ENCODE measurements around the gene PDE6D. TPM values are rescaled to one million over a fixed set of nuclear protein-coding genes. Genes with fewer than 3 reads are reported as not detected.

PDE6D gene
- total and polyA plus RNA-seq, 2 of the 13 experiments (the other 11 are each of a cell fraction or from before 2014, with no cell fraction given): 14.1 to 23.2 TPM

- TF ChIP-seq HNRNPK (IDR thresholded peaks at IDR 0.05; ENCODE audit: low read depth, low read length, poor library complexity, severe bottlenecking) (no peak), NCOA5 (CRISPR knock-in tag; IDR thresholded peaks at IDR 0.05) (no peak), ATF7-NPFF (CRISPR knock-in tag; IDR thresholded peaks at IDR 0.05; ENCODE audit: low read depth) (peak; percentile 92), NR1H2 (CRISPR knock-in tag; IDR thresholded peaks at IDR 0.05; ENCODE audit: borderline replicate concordance, low read depth) (no peak), SALL2 (CRISPR knock-in tag; IDR thresholded peaks at IDR 0.05) (no peak), ZNF276 (CRISPR knock-in tag; IDR thresholded peaks at IDR 0.05; ENCODE audit: low read depth) (peak; percentile 96), CREB1 (IDR thresholded peaks at IDR 0.05) (no peak), CREB1 (CRISPR knock-in tag; IDR thresholded peaks at IDR 0.05) (no peak), HNRNPL (IDR thresholded peaks at IDR 0.05; ENCODE audit: low read depth, low read length) (peak; percentile 70; the same call in 1 of the 2 replicates), MAFG (CRISPR knock-in tag; IDR thresholded peaks at IDR 0.05) (peak; percentile 23; the same call in 1 of the 2 replicates), ZNF782 (CRISPR knock-in tag; IDR thresholded peaks at IDR 0.05; ENCODE audit: borderline replicate concordance) (peak; percentile 36; the same call in 1 of the 2 replicates), ZNF891 (CRISPR knock-in tag; IDR thresholded peaks at IDR 0.05) (peak; percentile 65; the same call in 1 of the 2 replicates), NFYC (CRISPR knock-in tag; IDR thresholded peaks at IDR 0.05) (peak; percentile 55), TFE3 (CRISPR knock-in tag; IDR thresholded peaks at IDR 0.05) (peak; percentile 94), ZZZ3 (CRISPR knock-in tag; IDR thresholded peaks at IDR 0.05; ENCODE audit: borderline replicate concordance) (0 out of 2 replicates have a peak, but pooled peaks have one; percentile 46), NFIB (CRISPR knock-in tag; IDR thresholded peaks at IDR 0.05; ENCODE audit: borderline replicate concordance) (no peak)
Measured at GRCh38 chr2:231687133-231687852, 93.8 kb downstream of the PDE6D start (continued).
